ENCODE measurements around the gene NBPF20.
"Not testable (repeated sequence)": the region's sequence is repeated elsewhere in the genome, so short reads cannot be mapped to it uniquely, and the experiment has no call there.

GRCh38 chr1:145464017-145464416 is 38.6 kb upstream of the NBPF20 start:
- TF ChIP-seq CTCF (conservative IDR thresholded peaks at IDR 0.05; ENCODE audit: low read depth, low read length); EZH2phosphoT487 (IDR thresholded peaks at IDR 0.05; ENCODE audit: borderline replicate concordance, low read length): not testable (repeated sequence)

Data from PC-3 (cell line).